Spleen (tissue), 11 donors: ENCODE results near the gene PAX7. TPM values are rescaled to one million over a fixed set of nuclear protein-coding genes. Genes with fewer than 3 reads are reported as not detected.

ENCODE experiments used
- DNase-seq: peaks from one replicate; pipeline ENCODE4 v3.0.0-alpha.2; 2020
- H3K27ac ChIP-seq, 8 donors: fragments of 200-600 bp; sonication (generic) in 7 of 8; 1 replicate in 4 of 8; 2 replicates in 4 of 8; pipeline versions ENCODE4 v1.5.0 to v1.8.0; 2016 to 2021; ENCODE audit warnings: inconsistent platforms in 4 of 8, mild to moderate bottlenecking in 4 of 8, moderate library complexity in 1 of 8
- H3K27me3 ChIP-seq, 7 donors: fragments of 200-600 bp; sonication (generic) in 6 of 7; replicated peaks in 1 of 7; 1 replicate in 4 of 7; 2 replicates in 3 of 7; pipeline versions ENCODE4 v1.5.0 to v1.8.0; 2016 to 2021; ENCODE audit warnings: inconsistent platforms in 3 of 7, mild to moderate bottlenecking in 1 of 7
- H3K36me3 ChIP-seq, 6 donors: fragments of 200-600 bp; sonication (generic) in 5 of 6; 1 replicate in 4 of 6; 2 replicates in 2 of 6; pipeline versions ENCODE4 v1.5.0 to v1.8.0; 2016 to 2021; ENCODE audit warnings: inconsistent platforms in 2 of 6
- H3K4me1 ChIP-seq, 6 donors: fragments of 200-600 bp; sonication (generic) in 5 of 6; 1 replicate in 3 of 6; 2 replicates in 3 of 6; pipeline versions ENCODE4 v1.5.0 to v1.8.0; 2016 to 2021; ENCODE audit warnings: inconsistent platforms in 3 of 6
- H3K4me3 ChIP-seq, 8 donors: fragments of 200-600 bp; sonication (generic) in 7 of 8; 1 replicate in 4 of 8; 2 replicates in 4 of 8; pipeline versions ENCODE4 v1.5.0 to v1.8.0; 2016 to 2021; ENCODE audit warnings: inconsistent platforms in 4 of 8, mild to moderate bottlenecking in 4 of 8, moderate library complexity in 2 of 8
- H3K9me3 ChIP-seq, 8 donors: fragments of 200-600 bp; sonication (generic) in 7 of 8; 1 replicate in 4 of 8; 2 replicates in 4 of 8; pipeline versions ENCODE4 v1.5.0 to v1.8.0; 2016 to 2021; ENCODE audit warnings: inconsistent platforms in 4 of 8
- CTCF ChIP-seq, 11 experiments: fragments of 200-600 bp in 7 of 11; fragments of 450-650 bp in 4 of 11; sonication (generic) in 4 of 11; IDR thresholded peaks in 8 of 11; conservative IDR thresholded peaks in 3 of 11; 1 replicate in 7 of 11; 2 replicates in 4 of 11; pipeline versions ENCODE4 v1.4.0 to v1.8.0; 2016 to 2021; ENCODE audit warnings: antibody characterized with exemption in 11 of 11, inconsistent platforms in 4 of 11, mild to moderate bottlenecking in 1 of 11
- POLR2A ChIP-seq, 3 donors: fragments of 450-650 bp; IDR thresholded peaks; one replicate each; pipeline ENCODE4 v1.5.1; 2017; ENCODE audit warnings: antibody characterized with exemption in 3 of 3, mild to moderate bottlenecking in 1 of 3
- POLR2AphosphoS5 ChIP-seq, 3 donors: sonication (generic); formaldehyde crosslinking; IDR thresholded peaks; one replicate each; pipeline ENCODE4 v1.5.1; 2017; ENCODE audit warnings: antibody characterized with exemption in 3 of 3
- WGBS, 5 donors: extraction: QIAGEN DNeasy Blood & Tissue Kit in 3 of 5; methylation state at CpG; one replicate each; pipeline versions ENCODE4 v1.1.5 to v1.1.7; 2013 to 2018; 5-methylcytosine and 5-hydroxymethylcytosine counted together
- intact Hi-C: fragments of 100-400 bp; cut with DNase I; formaldehyde crosslinking; loops from one replicate; pipeline ENCODE4 v1.15.0; 2023; ENCODE audit warnings: low total_unique reads
- polyA plus RNA-seq, 3 donors: library from polyadenylated mRNA; stranded (reverse); fragments of 200-250 nt; gene quantifications; one replicate each; pipeline ENCODE4 v1.2.1, GENCODE V29; 2013
- total RNA-seq, 7 donors: library from RNA; depleted of rRNA in 3 of 7; stranded (reverse); fragments of >200 nt in 3 of 7; fragmentation: NEBNext Ultra II Directional in 4 of 7; extraction: Animal tissue kit (Norgen Biotek cat#: 25700) in 4 of 7; gene quantifications; one replicate each; pipeline versions ENCODE4 v1.1.0 to v1.2.1, GENCODE V29; 2016 to 2021
- donor health status: healthy with polysubstance abuse.
- donor health status: DM: no; HTN: no; CAD: no; lungs with moderate emphysema.
- donor health status: DM: no; HTN: no; CAD: no.
- donor health status: Bipolar disorder and iron deficiency.
- donor health status: healthy.
- donor health status: DM: no; HTN: no; CAD: no.
- donor health status: DM: yes; HTN: yes; CAD: no.

PAX7 gene
- total and polyA plus RNA-seq, 10 donors, result not detected

- WGBS, 5 donors, result 69 to 93% (median 85%) methylated on average over 3 of the region's 3 CpGs
- no peaks in the 10 kb centered on the region for H3K36me3 ChIP-seq
- H3K4me3 ChIP-seq, result no peak overlapping the region
- TF ChIP-seq CTCF (IDR thresholded peaks at IDR 0.05 in 8 of 11, conservative IDR thresholded peaks at IDR 0.05 in 3 of 11) (no peak), POLR2A (IDR thresholded peaks at IDR 0.05) (no peak), POLR2AphosphoS5 (IDR thresholded peaks at IDR 0.05) (no peak)
- no peak for DNase-seq
- H3K27ac ChIP-seq, result no peak overlapping the region
- H3K27me3 ChIP-seq, result peaks cover 0 to 54% (median 0%) of the 10 kb centered on the region in 7 donors
- H3K4me1 ChIP-seq, result peaks cover 0 to 9% (median 0%) of the 10 kb centered on the region in 6 donors
- peaks cover 0 to 12% (median 9%) of the 10 kb centered on the region in 8 donors for H3K9me3 ChIP-seq
- intact Hi-C loops, result no loop called here
Observed at GRCh38 chr1:18792747-18793146, 162.1 kb downstream of the PAX7 start.

- intact Hi-C loops, result no loop called here
- H3K9me3 ChIP-seq, result peaks cover 0 to 12% (median 9%) of the 10 kb centered on the region in 8 donors
- TF ChIP-seq CTCF (IDR thresholded peaks at IDR 0.05 in 8 of 11, conservative IDR thresholded peaks at IDR 0.05 in 3 of 11), result no peak
- no peak for TF ChIP-seq POLR2A (IDR thresholded peaks at IDR 0.05)
- no peak for TF ChIP-seq POLR2AphosphoS5 (IDR thresholded peaks at IDR 0.05)
Observed at GRCh38 chr1:18793164-18793563, 162.5 kb downstream of the PAX7 start.

GRCh38 chr1:18794051-18794450 is 163.4 kb downstream of the PAX7 start:
- H3K9me3 ChIP-seq, result peaks cover 0 to 12% (median 9%) of the 10 kb centered on the region in 8 donors
- peaks cover 0 to 9% (median 0%) of the 10 kb centered on the region in 6 donors for H3K4me1 ChIP-seq
- H3K27ac ChIP-seq, result no peak overlapping the region
- no peak overlapping the region for H3K4me3 ChIP-seq
- DNase-seq, result no peak
- TF ChIP-seq CTCF (IDR thresholded peaks at IDR 0.05 in 8 of 11, conservative IDR thresholded peaks at IDR 0.05 in 3 of 11) (no peak), POLR2A (IDR thresholded peaks at IDR 0.05) (no peak), POLR2AphosphoS5 (IDR thresholded peaks at IDR 0.05) (no peak)
- 46 to 69% (median 57%) methylated on average over 10 of the region's 10 CpGs for WGBS, 5 donors
- no peaks in the 10 kb centered on the region for H3K36me3 ChIP-seq
- intact Hi-C loops, result no loop called here
- H3K27me3 ChIP-seq, result peaks cover 0 to 54% (median 0%) of the 10 kb centered on the region in 7 donors

More at GRCh38 chr1:18793164-18793563, 162.5 kb downstream of the PAX7 start:
- 73 to 84% (median 81%) methylated on average over 9 to 10 of the region's 10 CpGs for WGBS, 5 donors
- H3K36me3 ChIP-seq, result no peaks in the 10 kb centered on the region
- H3K27me3 ChIP-seq, result peaks cover 0 to 54% (median 0%) of the 10 kb centered on the region in 7 donors
- no peak for DNase-seq
- no peak overlapping the region for H3K4me3 ChIP-seq
- H3K4me1 ChIP-seq, result peaks cover 0 to 9% (median 0%) of the 10 kb centered on the region in 6 donors
- H3K27ac ChIP-seq, result no peak overlapping the region

GRCh38 chr1:18794561-18794960 is 163.9 kb downstream of the PAX7 start:
- no peak for DNase-seq
- WGBS, 5 donors, result 26 to 43% (median 28%) methylated on average over 5 of the region's 5 CpGs
- Histone ChIP-seq H3K4me1 (peaks cover 0 to 10% (median 0%) of the 10 kb centered on the region in 6 donors), H3K27me3 (peaks cover 0 to 54% (median 0%) of the 10 kb centered on the region in 7 donors), H3K36me3 (no peaks in the 10 kb centered on the region), H3K9me3 (peaks cover 0 to 12% (median 9%) of the 10 kb centered on the region in 8 donors), H3K4me3 (no peak overlapping the region), H3K27ac (no peak overlapping the region)
- TF ChIP-seq POLR2A (IDR thresholded peaks at IDR 0.05), result no peak
- TF ChIP-seq POLR2AphosphoS5 (IDR thresholded peaks at IDR 0.05), result no peak
- intact Hi-C loops, result no loop called here
